ENCODE measurements around the gene TRPV3.

TRPV3 gene

GRCh38 chr17:3596804-3597464 lies 39.3 kb upstream of the TRPV3 start:
- no peak for TF ChIP-seq CTCF (IDR thresholded peaks at IDR 0.05; ENCODE audit: low read length)
- TF ChIP-seq EZH2 (optimal IDR thresholded peaks at IDR 0.05; ENCODE audit: low read depth, low read length) = no peak
- no peak for TF ChIP-seq EZH2phosphoT487 (IDR thresholded peaks at IDR 0.05; ENCODE audit: low read length)
- H4K20me1 ChIP-seq (ENCODE audit: insufficient read depth, low read length) = no peaks in the 10 kb centered on the region
- no peaks in the 10 kb centered on the region for H3K9me3 ChIP-seq (replicated peaks; ENCODE audit: insufficient read depth, low read length)
- no peaks in the 10 kb centered on the region for H3K4me1 ChIP-seq (ENCODE audit: low read length)
- H3K27ac ChIP-seq (ENCODE audit: low read length) = no peak overlapping the region
- no peaks in the 10 kb centered on the region for H3K27me3 ChIP-seq (replicated peaks; ENCODE audit: insufficient read depth, low read length)
- no peaks in the 10 kb centered on the region for H3K9me2 ChIP-seq (replicated peaks; ENCODE audit: insufficient read depth, low read length)
- H3F3A ChIP-seq (ENCODE audit: insufficient read depth, low read length) = no peaks in the 10 kb centered on the region
- no peaks in the 10 kb centered on the region for H3K79me2 ChIP-seq (ENCODE audit: low read length)
- no peak overlapping the region for H3K4me2 ChIP-seq (ENCODE audit: low read depth, low read length)
- H3K9ac ChIP-seq (ENCODE audit: low read length) = no peak overlapping the region
- no peaks in the 10 kb centered on the region for H3K36me3 ChIP-seq (replicated peaks; ENCODE audit: insufficient read depth, low read length)
- H3K4me3 ChIP-seq (ENCODE audit: low read length) = no peak overlapping the region
- no peak for DNase-seq
- no peak overlapping the region for H2AFZ ChIP-seq (ENCODE audit: low read length)

GRCh38 chr17:3594976-3595375 lies 37.4 kb upstream of the TRPV3 start:
- Histone ChIP-seq H3K4me2 (ENCODE audit: low read depth, low read length) (no peak overlapping the region), H3K9me2 (replicated peaks; ENCODE audit: insufficient read depth, low read length) (no peaks in the 10 kb centered on the region), H3K36me3 (replicated peaks; ENCODE audit: insufficient read depth, low read length) (no peaks in the 10 kb centered on the region), H3F3A (ENCODE audit: insufficient read depth, low read length) (no peaks in the 10 kb centered on the region), H3K9ac (ENCODE audit: low read length) (no peak overlapping the region), H2AFZ (ENCODE audit: low read length) (no peak overlapping the region), H3K4me1 (ENCODE audit: low read length) (no peaks in the 10 kb centered on the region), H3K79me2 (ENCODE audit: low read length) (no peaks in the 10 kb centered on the region), H3K4me3 (ENCODE audit: low read length) (no peak overlapping the region), H3K27ac (ENCODE audit: low read length) (no peak overlapping the region), H3K9me3 (replicated peaks; ENCODE audit: insufficient read depth, low read length) (no peaks in the 10 kb centered on the region), H4K20me1 (ENCODE audit: insufficient read depth, low read length) (no peaks in the 10 kb centered on the region), H3K27me3 (replicated peaks; ENCODE audit: insufficient read depth, low read length) (no peaks in the 10 kb centered on the region)
- no peak for DNase-seq
- TF ChIP-seq EZH2 (optimal IDR thresholded peaks at IDR 0.05; ENCODE audit: low read depth, low read length) (no peak), CTCF (IDR thresholded peaks at IDR 0.05; ENCODE audit: low read length) (no peak), EZH2phosphoT487 (IDR thresholded peaks at IDR 0.05; ENCODE audit: low read length) (no peak)

DNA sequence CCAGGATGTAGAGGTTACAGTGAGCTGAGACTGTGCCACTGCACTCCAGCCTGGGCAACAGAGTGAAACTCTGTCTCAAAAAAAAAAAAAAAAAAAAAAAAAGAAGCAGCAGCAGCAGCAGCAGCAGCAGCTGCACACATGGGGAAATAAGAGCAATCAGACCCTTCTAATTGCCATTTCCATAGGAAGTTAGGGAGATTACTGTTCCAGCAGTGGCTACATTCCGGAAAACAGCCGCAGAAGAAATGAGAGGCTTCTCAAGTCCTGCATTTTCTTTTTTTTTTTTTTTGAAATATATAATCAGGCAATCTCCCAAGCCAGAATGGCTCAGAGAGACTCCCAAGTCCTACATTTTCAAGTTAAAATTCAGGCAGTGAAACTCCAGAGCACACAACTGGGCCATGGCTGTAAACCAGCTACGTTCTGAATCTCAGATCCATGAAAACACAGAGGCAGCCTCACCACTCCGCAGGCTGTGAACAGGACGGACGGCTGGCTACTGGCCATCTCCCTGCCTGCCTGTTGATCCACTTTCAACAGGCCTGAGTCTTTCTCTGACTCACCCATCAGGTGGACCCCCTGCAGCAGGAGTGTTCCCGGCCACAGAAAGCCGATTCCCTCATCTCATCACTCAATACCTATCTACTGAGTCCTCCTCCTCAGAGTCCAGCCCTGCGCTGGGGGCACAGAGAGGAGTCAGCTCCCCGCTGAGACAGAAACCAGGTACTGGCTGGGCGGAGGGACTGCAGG lies 36.6 kb upstream of the TRPV3 start:
- Histone ChIP-seq H4K20me1 (ENCODE audit: insufficient read depth, low read length) (no peaks in the 10 kb centered on the region), H2AFZ (ENCODE audit: low read length) (no peak overlapping the region), H3K4me3 (ENCODE audit: low read length) (no peak overlapping the region), H3K4me2 (ENCODE audit: low read depth, low read length) (no peak overlapping the region), H3F3A (ENCODE audit: insufficient read depth, low read length) (no peaks in the 10 kb centered on the region), H3K9me2 (replicated peaks; ENCODE audit: insufficient read depth, low read length) (no peaks in the 10 kb centered on the region), H3K9ac (ENCODE audit: low read length) (no peak overlapping the region), H3K4me1 (ENCODE audit: low read length) (no peaks in the 10 kb centered on the region), H3K36me3 (replicated peaks; ENCODE audit: insufficient read depth, low read length) (no peaks in the 10 kb centered on the region), H3K79me2 (ENCODE audit: low read length) (no peaks in the 10 kb centered on the region), H3K27me3 (replicated peaks; ENCODE audit: insufficient read depth, low read length) (no peaks in the 10 kb centered on the region), H3K27ac (ENCODE audit: low read length) (no peak overlapping the region), H3K9me3 (replicated peaks; ENCODE audit: insufficient read depth, low read length) (no peaks in the 10 kb centered on the region)
- no peak for DNase-seq
- no peak for TF ChIP-seq CTCF (IDR thresholded peaks at IDR 0.05; ENCODE audit: low read length)
- no peak for TF ChIP-seq EZH2phosphoT487 (IDR thresholded peaks at IDR 0.05; ENCODE audit: low read length)
- no peak for TF ChIP-seq EZH2 (optimal IDR thresholded peaks at IDR 0.05; ENCODE audit: low read depth, low read length)
